Activated naive CD4-positive, alpha-beta T cell treated with anti-CD3 and anti-CD28 coated beads, Interleukin-2, amount 10 ng/mL, durations not matched to agents 7 days and 5 days (primary cell): ENCODE measurements around the gene SLC7A14.

ENCODE experiments used
- CTCF ChIA-PET: fragments of 350-600 bp; sonication (Branson Sonifier 250); formaldehyde crosslinking; loops from one replicate; lab custom pipeline; 2021; ENCODE audit warnings: antibody characterized with exemption; lab: Charles Lee
- DNase-seq: peaks from one replicate; pipeline ENCODE4 v3.0.0-alpha.2; 2020
- H3K27ac Mint-ChIP-seq: one replicate; pipeline ENCODE4 v1.8.0; 2021; ENCODE audit warnings: mild to moderate bottlenecking, moderate library complexity, mixed read lengths
- H3K27me3 Mint-ChIP-seq: one replicate; pipeline ENCODE4 v1.8.0; 2021; ENCODE audit warnings: mild to moderate bottlenecking, mixed read lengths
- H3K36me3 Mint-ChIP-seq: one replicate; pipeline ENCODE4 v1.8.0; 2021; ENCODE audit warnings: mixed read lengths
- H3K4me1 Mint-ChIP-seq: one replicate; pipeline ENCODE4 v1.8.0; 2021; ENCODE audit warnings: mixed read lengths
- H3K4me3 Mint-ChIP-seq: one replicate; pipeline ENCODE4 v1.8.0; 2021; ENCODE audit warnings: mild to moderate bottlenecking, moderate library complexity, mixed read lengths
- H3K9me3 Mint-ChIP-seq: one replicate; pipeline ENCODE4 v1.8.0; 2021; ENCODE audit warnings: mixed read lengths

SLC7A14 gene

GRCh38 chr3:170471149-170471548 lies 114.7 kb downstream of the SLC7A14 start:
- no peak for DNase-seq
- H3K27me3 Mint-ChIP-seq: peaks cover 15% of the 10 kb centered on the region
- no peak overlapping the region for H3K4me3 Mint-ChIP-seq
- CTCF ChIA-PET: no interaction called here
- no peaks in the 10 kb centered on the region for H3K36me3 Mint-ChIP-seq
- no peak overlapping the region for H3K27ac Mint-ChIP-seq
- no peaks in the 10 kb centered on the region for H3K9me3 Mint-ChIP-seq
- H3K4me1 Mint-ChIP-seq: no peaks in the 10 kb centered on the region

- Mint-ChIP-seq H3K36me3 (no peaks in the 10 kb centered on the region), H3K4me1 (no peaks in the 10 kb centered on the region), H3K27me3 (peaks cover 12% of the 10 kb centered on the region), H3K27ac (no peak overlapping the region), H3K9me3 (no peaks in the 10 kb centered on the region), H3K4me3 (no peak overlapping the region)
- CTCF ChIA-PET: interaction anchor here (1.0 kb wide), 1 partner anchor 342 kb away, joined by 4 read pairs; no protein-coding TSS in a partner anchor
- DNase-seq: no peak
Measured at GRCh38 chr3:170470063-170471016, 115.5 kb downstream of the SLC7A14 start.

DNA sequence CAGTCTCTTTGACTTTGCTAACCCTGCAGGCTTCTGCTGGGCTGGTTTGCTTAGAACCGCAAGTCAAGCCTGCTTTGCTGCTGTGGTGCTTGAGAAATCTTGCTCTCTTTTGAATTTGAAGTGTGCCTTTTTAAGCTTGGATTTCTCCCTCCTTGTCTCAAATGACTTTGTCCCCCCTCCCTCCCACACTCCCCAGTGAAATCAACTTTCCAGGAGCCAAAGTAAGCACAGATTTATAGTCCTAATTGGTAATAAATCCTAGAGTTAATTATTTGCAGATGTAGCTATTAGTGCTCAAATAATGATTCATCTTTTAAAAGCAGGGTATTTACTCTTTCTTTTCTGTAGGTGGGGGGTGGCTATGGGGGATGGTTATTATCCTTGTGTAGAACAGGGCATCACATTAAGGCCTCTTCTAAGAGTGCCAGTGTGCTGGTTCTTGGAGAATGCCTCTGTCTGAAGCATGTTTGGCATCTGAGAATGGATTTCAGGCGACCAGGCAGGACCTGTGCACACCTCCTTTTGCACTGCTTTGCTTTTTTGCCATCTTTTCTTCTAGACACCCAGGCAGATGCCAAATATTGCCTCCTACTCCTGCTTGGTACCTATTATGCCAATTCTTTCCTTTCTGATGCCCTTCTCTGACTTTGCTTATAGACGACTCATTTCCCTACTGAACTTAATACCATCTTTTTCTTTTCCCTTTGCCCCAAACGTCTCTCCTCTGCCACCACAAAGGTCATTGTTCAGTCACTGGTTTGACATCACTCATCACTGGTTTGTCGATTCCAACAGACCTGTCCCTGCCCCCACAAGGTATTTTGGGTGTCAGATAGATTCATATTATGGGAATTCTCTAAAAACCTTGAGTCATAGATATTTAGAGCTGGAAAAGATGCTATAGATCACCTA lies 116.5 kb downstream of the SLC7A14 start:
- Mint-ChIP-seq H3K27me3 (peaks cover 9% of the 10 kb centered on the region), H3K36me3 (no peaks in the 10 kb centered on the region), H3K9me3 (no peaks in the 10 kb centered on the region), H3K4me1 (no peaks in the 10 kb centered on the region), H3K4me3 (no peak overlapping the region), H3K27ac (no peak overlapping the region)
- DNase-seq: no peak
- CTCF ChIA-PET: interaction anchor here (1.0 kb wide), 1 partner anchor 343 kb away, joined by 4 read pairs; no protein-coding TSS in a partner anchor

GRCh38 chr3:170467571-170468147 lies 118.2 kb downstream of the SLC7A14 start:
- Mint-ChIP-seq H3K9me3 (no peaks in the 10 kb centered on the region), H3K36me3 (no peaks in the 10 kb centered on the region), H3K27me3 (peaks cover 7% of the 10 kb centered on the region), H3K27ac (no peak overlapping the region), H3K4me3 (no peak overlapping the region), H3K4me1 (no peaks in the 10 kb centered on the region)
- no peak for DNase-seq
- CTCF ChIA-PET: no interaction called here

DNA sequence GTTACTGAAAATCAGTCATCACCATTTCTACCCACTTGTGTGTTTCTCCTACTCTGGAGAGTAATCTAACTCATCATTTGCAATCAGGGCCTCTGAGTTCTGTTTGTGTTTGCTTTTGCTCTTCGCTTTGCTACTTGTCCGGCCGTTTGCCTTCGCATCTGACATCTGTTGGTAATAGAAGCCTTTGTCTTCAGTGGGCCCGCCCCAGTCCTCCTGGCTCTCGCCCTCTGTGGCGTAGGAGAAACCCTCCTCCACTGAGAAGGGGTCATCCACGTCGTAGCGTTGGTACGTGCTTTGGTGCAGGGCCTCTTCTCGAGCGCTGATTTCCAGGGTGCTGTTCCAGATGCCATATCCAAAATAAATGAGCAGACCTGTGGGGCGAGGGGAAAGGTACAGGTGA lies 118.9 kb downstream of the SLC7A14 start:
- no peak overlapping the region for H3K4me3 Mint-ChIP-seq
- no peaks in the 10 kb centered on the region for H3K36me3 Mint-ChIP-seq
- H3K9me3 Mint-ChIP-seq: no peaks in the 10 kb centered on the region
- H3K27me3 Mint-ChIP-seq: peaks cover 7% of the 10 kb centered on the region
- H3K4me1 Mint-ChIP-seq: no peaks in the 10 kb centered on the region
- no peak overlapping the region for H3K27ac Mint-ChIP-seq
- no peak for DNase-seq
- CTCF ChIA-PET: no interaction called here

GRCh38 chr3:170465955-170466354 lies 119.9 kb downstream of the SLC7A14 start:
- H3K27me3 Mint-ChIP-seq: peaks cover 12% of the 10 kb centered on the region
- H3K4me3 Mint-ChIP-seq: no peak overlapping the region
- no peaks in the 10 kb centered on the region for H3K4me1 Mint-ChIP-seq
- no peaks in the 10 kb centered on the region for H3K36me3 Mint-ChIP-seq
- CTCF ChIA-PET: no interaction called here
- H3K9me3 Mint-ChIP-seq: no peaks in the 10 kb centered on the region
- no peak for DNase-seq
- no peak overlapping the region for H3K27ac Mint-ChIP-seq

- Mint-ChIP-seq H3K36me3 (no peaks in the 10 kb centered on the region), H3K4me1 (no peaks in the 10 kb centered on the region), H3K27me3 (peaks cover 8% of the 10 kb centered on the region), H3K4me3 (no peak overlapping the region), H3K9me3 (no peaks in the 10 kb centered on the region), H3K27ac (no peak overlapping the region)
- DNase-seq: no peak
- CTCF ChIA-PET: no interaction called here
Measured at GRCh38 chr3:170463011-170463410, 122.9 kb downstream of the SLC7A14 start.

DNA sequence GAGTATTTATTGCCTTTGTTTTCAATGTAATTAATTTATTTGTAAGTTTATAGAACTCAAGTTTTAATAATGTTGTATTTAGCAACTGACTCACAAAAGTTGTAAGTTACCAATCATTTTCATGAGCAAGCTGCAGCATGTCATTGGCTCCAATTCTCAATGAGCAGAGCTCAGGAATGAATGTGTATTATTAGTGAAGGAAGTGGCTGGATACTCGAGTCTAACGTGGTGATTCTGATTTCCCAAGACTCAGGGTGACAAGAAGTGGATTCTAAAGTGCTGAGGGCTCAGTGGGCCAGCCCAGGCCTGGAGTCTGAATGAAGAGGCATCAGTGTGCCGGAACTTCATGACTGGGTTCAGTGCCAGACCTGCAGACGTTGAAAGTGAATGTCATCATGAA lies 127.6 kb downstream of the SLC7A14 start:
- Mint-ChIP-seq H3K4me1 (no peaks in the 10 kb centered on the region), H3K4me3 (no peak overlapping the region), H3K27ac (no peak overlapping the region), H3K9me3 (no peaks in the 10 kb centered on the region), H3K36me3 (no peaks in the 10 kb centered on the region), H3K27me3 (peaks cover 13% of the 10 kb centered on the region)
- CTCF ChIA-PET: interaction anchor here (0.9 kb wide), 1 partner anchor 44 kb away, joined by 3 read pairs; no protein-coding TSS in a partner anchor
- DNase-seq: no peak

- H3K4me1 Mint-ChIP-seq: no peaks in the 10 kb centered on the region
- no peak for DNase-seq
- no peak overlapping the region for H3K27ac Mint-ChIP-seq
- CTCF ChIA-PET: no interaction called here
- H3K36me3 Mint-ChIP-seq: no peaks in the 10 kb centered on the region
- H3K27me3 Mint-ChIP-seq: peaks cover 12% of the 10 kb centered on the region
- no peak overlapping the region for H3K4me3 Mint-ChIP-seq
- H3K9me3 Mint-ChIP-seq: no peaks in the 10 kb centered on the region
Measured at GRCh38 chr3:170454509-170454908, 131.4 kb downstream of the SLC7A14 start.

DNA sequence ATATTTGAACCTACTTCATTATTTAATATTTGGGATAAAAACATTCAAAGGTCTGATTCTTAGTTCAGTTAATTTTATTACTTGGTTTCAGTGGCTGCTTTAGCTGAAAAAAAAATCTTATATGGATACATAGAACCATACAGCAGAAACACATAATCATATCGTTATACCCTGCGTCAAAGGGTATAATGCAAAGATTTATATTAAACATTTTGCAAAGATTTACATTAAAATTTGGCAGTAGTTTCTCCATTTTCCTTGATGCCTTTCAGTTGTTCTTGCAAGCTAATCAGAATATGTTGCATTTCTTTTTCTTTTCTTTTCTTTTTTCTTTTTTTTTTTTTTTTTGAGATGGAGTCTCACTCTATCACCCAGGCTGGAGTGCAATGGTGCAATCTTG lies 135.8 kb downstream of the SLC7A14 start:
- no peak for DNase-seq
- no peak overlapping the region for H3K4me3 Mint-ChIP-seq
- H3K36me3 Mint-ChIP-seq: no peaks in the 10 kb centered on the region
- peaks cover 12% of the 10 kb centered on the region for H3K27me3 Mint-ChIP-seq
- H3K27ac Mint-ChIP-seq: no peak overlapping the region
- no peaks in the 10 kb centered on the region for H3K4me1 Mint-ChIP-seq
- H3K9me3 Mint-ChIP-seq: no peaks in the 10 kb centered on the region
- CTCF ChIA-PET: no interaction called here

DNA sequence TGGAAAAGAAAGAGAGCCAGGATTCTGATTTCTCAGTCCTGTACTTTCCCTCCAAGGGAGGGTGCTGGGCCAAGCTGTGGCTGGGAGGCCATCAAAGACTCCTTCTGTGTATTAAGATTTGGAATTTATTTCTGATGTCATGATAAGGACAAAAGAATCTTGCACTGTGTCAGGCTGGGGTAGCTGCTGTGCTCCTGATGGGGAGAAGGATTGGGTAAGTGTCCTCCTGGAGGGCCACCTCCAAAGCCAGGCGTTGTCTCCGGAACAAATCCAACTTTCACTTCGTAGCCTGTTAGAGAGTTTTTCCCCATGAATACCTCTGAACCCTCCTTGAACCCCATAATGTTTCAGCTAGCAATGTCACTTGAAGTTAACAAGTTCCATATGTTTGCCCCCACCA lies 137.3 kb downstream of the SLC7A14 start:
- Mint-ChIP-seq H3K27me3 (peaks cover 4% of the 10 kb centered on the region), H3K4me1 (no peaks in the 10 kb centered on the region), H3K4me3 (no peak overlapping the region), H3K36me3 (no peaks in the 10 kb centered on the region), H3K9me3 (no peaks in the 10 kb centered on the region), H3K27ac (no peak overlapping the region)
- CTCF ChIA-PET: no interaction called here
- DNase-seq: no peak

DNA sequence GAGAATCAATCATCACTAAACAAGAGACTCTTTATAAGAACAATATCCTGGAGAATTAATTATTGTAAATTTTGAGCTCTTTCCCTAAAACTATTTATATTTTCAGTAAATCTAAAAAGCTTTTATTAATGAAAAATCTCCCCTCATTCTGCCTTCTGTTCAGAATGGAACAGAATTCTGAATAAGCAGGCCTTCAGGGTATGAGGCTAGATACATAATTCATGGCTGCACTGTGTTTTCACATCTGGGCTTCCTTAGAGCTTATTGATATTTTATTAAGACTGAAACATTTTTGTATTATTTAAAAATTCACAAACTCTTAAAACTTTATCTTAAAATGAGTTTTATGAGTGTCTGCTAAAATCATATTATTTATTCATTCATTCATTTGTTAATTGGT lies 142.4 kb downstream of the SLC7A14 start:
- H3K27me3 Mint-ChIP-seq: peaks cover 25% of the 10 kb centered on the region
- no peak overlapping the region for H3K27ac Mint-ChIP-seq
- H3K9me3 Mint-ChIP-seq: no peaks in the 10 kb centered on the region
- no peak overlapping the region for H3K4me3 Mint-ChIP-seq
- H3K36me3 Mint-ChIP-seq: no peaks in the 10 kb centered on the region
- CTCF ChIA-PET: no interaction called here
- no peaks in the 10 kb centered on the region for H3K4me1 Mint-ChIP-seq
- no peak for DNase-seq

DNA sequence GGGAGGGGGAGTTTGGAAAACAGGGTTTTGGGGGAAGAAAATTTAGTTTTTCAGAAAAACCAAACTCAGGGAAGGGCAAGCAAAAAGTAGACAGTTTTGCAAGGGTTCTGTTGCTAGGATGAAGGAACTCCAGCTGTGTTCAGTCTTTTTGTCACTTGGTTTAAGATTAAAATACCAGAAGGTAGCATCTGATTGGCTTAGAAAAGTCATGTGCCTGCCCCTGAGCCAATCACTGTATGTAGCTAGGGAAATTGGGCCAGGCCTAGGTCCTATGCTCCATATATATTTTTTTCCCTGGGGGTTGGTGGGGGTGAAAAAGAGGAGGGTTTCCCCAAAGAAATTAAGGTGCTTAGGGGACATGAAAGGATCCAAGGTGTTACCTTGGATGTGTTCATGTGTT lies 142.9 kb downstream of the SLC7A14 start:
- no peak for DNase-seq
- H3K4me3 Mint-ChIP-seq: no peak overlapping the region
- CTCF ChIA-PET: no interaction called here
- no peak overlapping the region for H3K27ac Mint-ChIP-seq
- peaks cover 30% of the 10 kb centered on the region for H3K27me3 Mint-ChIP-seq
- no peaks in the 10 kb centered on the region for H3K4me1 Mint-ChIP-seq
- H3K9me3 Mint-ChIP-seq: no peaks in the 10 kb centered on the region
- H3K36me3 Mint-ChIP-seq: no peaks in the 10 kb centered on the region

- no peak overlapping the region for H3K27ac Mint-ChIP-seq
- CTCF ChIA-PET: no interaction called here
- H3K9me3 Mint-ChIP-seq: no peaks in the 10 kb centered on the region
- no peaks in the 10 kb centered on the region for H3K36me3 Mint-ChIP-seq
- no peak for DNase-seq
- H3K4me1 Mint-ChIP-seq: no peaks in the 10 kb centered on the region
- H3K27me3 Mint-ChIP-seq: peaks cover 40% of the 10 kb centered on the region
- H3K4me3 Mint-ChIP-seq: no peak overlapping the region
Measured at GRCh38 chr3:170441412-170441811, 144.5 kb downstream of the SLC7A14 start.
